H9 (cell line): ENCODE results near the gene ZFP92. TPM values are rescaled to one million over a fixed set of nuclear protein-coding genes. Genes with fewer than 3 reads are reported as not detected.

Source experiments
- DNase-seq: peaks from one replicate; pipeline ENCODE4 v3.0.0-alpha.2; 2017
- H2AFZ ChIP-seq: one replicate; pipeline ENCODE4 v1.6.1; 2013; ENCODE audit warnings: mild to moderate bottlenecking, low read length, control low read depth, moderate library complexity
- H2AK5ac ChIP-seq: 2 replicates; pipeline ENCODE4 v1.6.1; 2013; ENCODE audit warnings: low read length, control low read depth, mixed read lengths; ENCODE audit not compliant: insufficient read length
- H2BK120ac ChIP-seq: one replicate; pipeline ENCODE4 v1.6.1; 2013; ENCODE audit warnings: low read depth, mild to moderate bottlenecking, low read length, control low read depth, inconsistent platforms; ENCODE audit not compliant: poor library complexity, severe bottlenecking
- H2BK12ac ChIP-seq: 2 replicates; pipeline ENCODE4 v1.6.1; 2013; ENCODE audit warnings: low read length, control low read depth, mixed read lengths, low read depth; ENCODE audit not compliant: insufficient read length
- H2BK15ac ChIP-seq: 2 replicates; pipeline ENCODE4 v1.6.1; 2013; ENCODE audit warnings: low read depth, low read length, control low read depth
- H2BK20ac ChIP-seq: one replicate; pipeline ENCODE4 v1.6.1; 2013; ENCODE audit warnings: low read depth, mild to moderate bottlenecking, low read length, control low read depth, inconsistent platforms; ENCODE audit not compliant: poor library complexity, severe bottlenecking
- H2BK5ac ChIP-seq: 2 replicates; pipeline ENCODE4 v1.6.1; 2013; ENCODE audit warnings: low read length, control low read depth, mixed read lengths; ENCODE audit not compliant: insufficient read length
- H3K14ac ChIP-seq: 2 replicates; pipeline ENCODE4 v1.6.1; 2013; ENCODE audit warnings: low read length, control low read depth; ENCODE audit not compliant: insufficient read depth
- H3K18ac ChIP-seq: 2 replicates; pipeline ENCODE4 v1.6.1; 2013; ENCODE audit warnings: low read depth, mild to moderate bottlenecking, mixed read lengths, low read length, control low read depth; ENCODE audit not compliant: insufficient read length
- H3K23ac ChIP-seq: 2 replicates; pipeline ENCODE4 v1.6.1; 2013; ENCODE audit warnings: low read length, control low read depth, mixed read lengths, low read depth; ENCODE audit not compliant: insufficient read length
- H3K23me2 ChIP-seq: 2 replicates; pipeline ENCODE4 v1.6.1; 2013; ENCODE audit warnings: low read depth, mild to moderate bottlenecking, mixed read lengths, low read length, control low read depth; ENCODE audit not compliant: insufficient read length, poor library complexity, severe bottlenecking
- H3K27ac ChIP-seq: 2 replicates; pipeline ENCODE4 v1.5.1; 2013; ENCODE audit warnings: low read length, control low read depth, mixed read lengths, low read depth; ENCODE audit not compliant: insufficient read length
- H3K27me3 ChIP-seq: 2 replicates; pipeline ENCODE4 v1.6.1; 2013; ENCODE audit warnings: low read length, control low read depth, inconsistent platforms; ENCODE audit not compliant: insufficient read depth
- H3K4ac ChIP-seq: 2 replicates; pipeline ENCODE4 v1.6.1; 2013; ENCODE audit warnings: low read depth, mild to moderate bottlenecking, control low read depth, inconsistent platforms, low read length, moderate library complexity
- H3K4me1 ChIP-seq: 2 replicates; pipeline ENCODE4 v1.6.1; 2013; ENCODE audit warnings: low read length, control low read depth, inconsistent platforms; ENCODE audit not compliant: insufficient read depth
- H3K4me2 ChIP-seq: 2 replicates; pipeline ENCODE4 v1.6.1; 2013; ENCODE audit warnings: low read length, control low read depth, mixed read lengths; ENCODE audit not compliant: insufficient read length, insufficient read depth
- H3K56ac ChIP-seq: 2 replicates; pipeline ENCODE4 v1.6.1; 2013; ENCODE audit warnings: low read depth, mild to moderate bottlenecking, mixed read lengths, low read length, control low read depth; ENCODE audit not compliant: insufficient read length
- H3K79me1 ChIP-seq: 2 replicates; pipeline ENCODE4 v1.6.1; 2013; ENCODE audit warnings: low read depth, mild to moderate bottlenecking, moderate library complexity, low read length, control low read depth, inconsistent platforms; ENCODE audit not compliant: insufficient read depth, poor library complexity, severe bottlenecking
- H3K79me2 ChIP-seq: 2 replicates; pipeline ENCODE4 v1.6.1; 2013; ENCODE audit warnings: low read length, control low read depth, inconsistent platforms; ENCODE audit not compliant: insufficient read depth
- H3K9ac ChIP-seq: 2 replicates; pipeline ENCODE4 v1.6.1; 2013; ENCODE audit warnings: low read length, control low read depth, mixed read lengths; ENCODE audit not compliant: insufficient read length; ENCODE audit errors: extremely low read depth
- H3K9me3 ChIP-seq: one replicate; pipeline ENCODE4 v1.6.1; 2013; ENCODE audit warnings: low read depth, low read length, inconsistent platforms; ENCODE audit not compliant: control insufficient read depth
- H3T11ph ChIP-seq: one replicate; pipeline ENCODE4 v1.6.1; 2013; ENCODE audit warnings: mild to moderate bottlenecking, low read length, control low read depth, inconsistent platforms
- H4K20me1 ChIP-seq: one replicate; pipeline ENCODE4 v1.6.1; 2013; ENCODE audit not compliant: control insufficient read depth, insufficient read length, insufficient read depth
- H4K5ac ChIP-seq: 2 replicates; pipeline ENCODE4 v1.6.1; 2013; ENCODE audit warnings: low read depth, mild to moderate bottlenecking, mixed read lengths, low read length, control low read depth; ENCODE audit not compliant: insufficient read length
- H4K8ac ChIP-seq: replicated peaks from 2 replicates; pipeline ENCODE4 v1.6.1; 2013; ENCODE audit warnings: low read length, control low read depth, mixed read lengths, low read depth; ENCODE audit not compliant: insufficient read length
- H4K91ac ChIP-seq: 2 replicates; pipeline ENCODE4 v1.6.1; 2013; ENCODE audit warnings: low read depth, mild to moderate bottlenecking, moderate library complexity, mixed read lengths, low read length, control low read depth; ENCODE audit not compliant: insufficient read length
- H3K27ac Mint-ChIP-seq, 3 experiments: 2 replicates in 2 of 3; 3 replicates in 1 of 3; pipeline ENCODE4 v1.8.0; 2020 to 2021; ENCODE audit warnings: mixed read lengths in 3 of 3, mild to moderate bottlenecking in 1 of 3, moderate library complexity in 1 of 3
- H3K27me3 Mint-ChIP-seq: 2 replicates; pipeline ENCODE4 v1.8.0; 2021; ENCODE audit warnings: low read depth, mild to moderate bottlenecking, moderate library complexity, mixed read lengths
- H3K36me3 Mint-ChIP-seq, 3 experiments: 2 replicates in 2 of 3; 3 replicates in 1 of 3; pipeline ENCODE4 v1.8.0; 2020 to 2021; ENCODE audit warnings: low read depth in 3 of 3, mixed read lengths in 3 of 3; ENCODE audit not compliant: insufficient read depth in 1 of 3
- H3K4me1 Mint-ChIP-seq, 2 experiments: 2 replicates each; pipeline ENCODE4 v1.8.0; 2020; ENCODE audit warnings: mixed read lengths in 2 of 2
- H3K4me3 Mint-ChIP-seq, 2 experiments: 2 replicates in 1 of 2; 3 replicates in 1 of 2; pipeline ENCODE4 v1.8.0; 2020 to 2021; ENCODE audit warnings: mild to moderate bottlenecking in 2 of 2, mixed read lengths in 2 of 2, moderate library complexity in 1 of 2
- H3K9me3 Mint-ChIP-seq, 2 experiments: 2 replicates in 1 of 2; 3 replicates in 1 of 2; pipeline ENCODE4 v1.8.0; 2020; ENCODE audit warnings: mild to moderate bottlenecking in 2 of 2, mixed read lengths in 2 of 2, moderate library complexity in 1 of 2
- WGBS: extraction: QIAGEN DNeasy Blood & Tissue Kit; methylation state at CpG from one replicate; pipeline ENCODE4 v1.1.7; 2013; ENCODE audit warnings: missing lambda C conversion rate, low lambda C conversion rate, mixed read lengths; ENCODE audit not compliant: insufficient read length; ENCODE audit errors: extremely low coverage; 5-methylcytosine and 5-hydroxymethylcytosine counted together
- total RNA-seq: library from RNA; stranded (reverse); gene quantifications from 2 replicates; pipeline ENCODE4 v1.2.1, GENCODE V29; 2021
- TF ChIP-seq, protein P1 (sequence below): fragments of 200-600 bp; sonication (generic); conservative IDR thresholded peaks from 3 replicates; pipeline ENCODE4 v1.8.0; 2021; ENCODE audit warnings: antibody characterized with exemption, mild to moderate bottlenecking

ZFP92 gene
- total RNA-seq, 1 experiment from 2014 or later = 0.68 TPM

DNA sequence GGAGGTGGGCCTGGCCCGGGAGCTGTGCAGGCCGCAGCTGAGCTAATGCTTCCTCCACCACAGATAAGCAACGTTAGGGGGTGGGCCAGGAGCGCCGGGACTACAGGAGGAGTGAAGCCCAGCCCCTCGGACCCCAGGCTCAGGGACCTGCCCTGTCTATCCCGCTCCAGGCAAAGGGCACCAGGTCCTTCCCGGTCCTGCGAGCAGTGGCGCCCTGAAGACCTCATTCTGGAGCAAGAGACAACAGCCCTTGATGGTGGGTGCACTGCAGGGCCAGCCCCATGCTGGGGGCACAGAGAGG is 35.3 kb downstream of the ZFP92 start:
- Histone ChIP-seq H3K4me2 (no peak overlapping the region), H2BK120ac (no peak overlapping the region), H4K5ac (no peak overlapping the region), H2AK5ac (no peak overlapping the region), H2BK12ac (no peak overlapping the region), H3K56ac (no peak overlapping the region), H4K91ac (no peak overlapping the region), H2BK20ac (no peak overlapping the region), H3K79me1 (no peaks in the 10 kb centered on the region), H3K4ac (no peak overlapping the region), H3K23ac (no peak overlapping the region), H3K79me2 (no peaks in the 10 kb centered on the region), H3K9me3 (peaks cover 20% of the 10 kb centered on the region), H2BK15ac (no peak overlapping the region), H3K23me2 (no peaks in the 10 kb centered on the region), H4K8ac (no peak overlapping the region), H3K4me1 (no peaks in the 10 kb centered on the region), H3K27ac (no peak overlapping the region), H3K14ac (no peak overlapping the region), H3K9ac (no peak overlapping the region), H3T11ph (no peak overlapping the region), H4K20me1 (no peaks in the 10 kb centered on the region), H3K27me3 (no peaks in the 10 kb centered on the region), H2BK5ac (no peak overlapping the region), H2AFZ (no peak overlapping the region), H3K18ac (no peak overlapping the region)
- Mint-ChIP-seq H3K4me3 (no peak overlapping the region), H3K9me3 (peaks cover 49 to 66% of the 10 kb centered on the region in 2 experiments), H3K4me1 (no peaks in the 10 kb centered on the region), H3K36me3 (peaks cover 10 to 16% (median 15%) of the 10 kb centered on the region in 3 experiments; a peak in 5 of 7 replicates), H3K27me3 (peaks cover 1% of the 10 kb centered on the region; the same call in 1 of the 2 replicates), H3K27ac (no peak overlapping the region)
- TF ChIP-seq, protein P1, sequence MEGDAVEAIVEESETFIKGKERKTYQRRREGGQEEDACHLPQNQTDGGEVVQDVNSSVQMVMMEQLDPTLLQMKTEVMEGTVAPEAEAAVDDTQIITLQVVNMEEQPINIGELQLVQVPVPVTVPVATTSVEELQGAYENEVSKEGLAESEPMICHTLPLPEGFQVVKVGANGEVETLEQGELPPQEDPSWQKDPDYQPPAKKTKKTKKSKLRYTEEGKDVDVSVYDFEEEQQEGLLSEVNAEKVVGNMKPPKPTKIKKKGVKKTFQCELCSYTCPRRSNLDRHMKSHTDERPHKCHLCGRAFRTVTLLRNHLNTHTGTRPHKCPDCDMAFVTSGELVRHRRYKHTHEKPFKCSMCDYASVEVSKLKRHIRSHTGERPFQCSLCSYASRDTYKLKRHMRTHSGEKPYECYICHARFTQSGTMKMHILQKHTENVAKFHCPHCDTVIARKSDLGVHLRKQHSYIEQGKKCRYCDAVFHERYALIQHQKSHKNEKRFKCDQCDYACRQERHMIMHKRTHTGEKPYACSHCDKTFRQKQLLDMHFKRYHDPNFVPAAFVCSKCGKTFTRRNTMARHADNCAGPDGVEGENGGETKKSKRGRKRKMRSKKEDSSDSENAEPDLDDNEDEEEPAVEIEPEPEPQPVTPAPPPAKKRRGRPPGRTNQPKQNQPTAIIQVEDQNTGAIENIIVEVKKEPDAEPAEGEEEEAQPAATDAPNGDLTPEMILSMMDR = no peak
- no CpG with 5 or more reads among the region's 10 CpGs for WGBS
- no peak for DNase-seq
